WTC11 (cell line): ENCODE results near the gene SSR1. TPM values are rescaled to one million over a fixed set of nuclear protein-coding genes. Genes with fewer than 3 reads are reported as not detected.

Experiments used
- ATAC-seq: fragments of 200-7000 bp; cut with Tn5 transposase; 2 replicates; pipeline ENCODE4 v1.10.0; 2021; ENCODE audit warnings: mild to moderate bottlenecking, moderate library complexity
- CTCF ChIA-PET: fragments of 300-600 bp; sonication (Branson Sonifier 250); formaldehyde crosslinking; loops from one replicate; lab custom pipeline; 2021; ENCODE audit warnings: antibody characterized with exemption; lab: Charles Lee
- POLR2A ChIA-PET: fragments of 350-600 bp; sonication (Branson Sonifier 250); formaldehyde crosslinking; loops from one replicate; lab custom pipeline; 2021; ENCODE audit warnings: antibody characterized with exemption; lab: Charles Lee
- DNase-seq: peaks from one replicate; pipeline ENCODE4 v3.0.0; 2021; ENCODE audit warnings: low spot score
- H3K27ac Mint-ChIP-seq: 2 replicates; pipeline ENCODE4 v1.8.0; 2021; ENCODE audit warnings: mixed read lengths
- H3K27me3 Mint-ChIP-seq: 2 replicates; pipeline ENCODE4 v1.8.0; 2021; ENCODE audit warnings: low read depth, mild to moderate bottlenecking, moderate library complexity, mixed read lengths
- H3K36me3 Mint-ChIP-seq: 2 replicates; pipeline ENCODE4 v1.8.0; 2021; ENCODE audit warnings: mixed read lengths
- H3K4me1 Mint-ChIP-seq: 2 replicates; pipeline ENCODE4 v1.8.0; 2022; ENCODE audit warnings: mixed read lengths
- H3K4me3 Mint-ChIP-seq: 2 replicates; pipeline ENCODE4 v1.8.0; 2021; ENCODE audit warnings: mild to moderate bottlenecking, moderate library complexity, mixed read lengths
- H3K9me3 Mint-ChIP-seq: 2 replicates; pipeline ENCODE4 v1.8.0; 2021; ENCODE audit warnings: mixed read lengths
- ARID4B ChIP-seq: sonication (generic); formaldehyde crosslinking; IDR thresholded peaks from 2 replicates; pipeline ENCODE4 v1.8.0; 2023; ENCODE audit warnings: missing genetic modification reagents, mild to moderate bottlenecking, borderline replicate concordance
- ATF3 ChIP-seq: sonication (generic); formaldehyde crosslinking; conservative IDR thresholded peaks from 2 replicates; pipeline ENCODE4 v1.8.1; 2022; ENCODE audit warnings: mild to moderate bottlenecking, missing genetic modification reagents
- ESRRA ChIP-seq: sonication (generic); formaldehyde crosslinking; IDR thresholded peaks from 2 replicates; pipeline ENCODE4 v1.8.1; 2022; ENCODE audit warnings: mild to moderate bottlenecking, missing genetic modification reagents, borderline replicate concordance
- FOXJ3 ChIP-seq: sonication (generic); formaldehyde crosslinking; IDR thresholded peaks from 2 replicates; pipeline ENCODE4 v1.9.0; 2021; ENCODE audit warnings: missing genetic modification reagents, mild to moderate bottlenecking, borderline replicate concordance
- HMGXB4 ChIP-seq: sonication (generic); formaldehyde crosslinking; IDR thresholded peaks from 2 replicates; pipeline ENCODE4 v1.8.1; 2023; ENCODE audit warnings: mild to moderate bottlenecking, moderate library complexity, missing genetic modification reagents
- IRF2 ChIP-seq: sonication (generic); formaldehyde crosslinking; IDR thresholded peaks from 2 replicates; pipeline ENCODE4 v1.8.0; 2022; ENCODE audit warnings: low read depth, missing genetic modification reagents, borderline replicate concordance
- JUN ChIP-seq: sonication (generic); formaldehyde crosslinking; IDR thresholded peaks from 2 replicates; pipeline ENCODE4 v1.8.0; 2023; ENCODE audit warnings: mild to moderate bottlenecking, missing genetic modification reagents
- MYBL2 ChIP-seq: sonication (generic); formaldehyde crosslinking; IDR thresholded peaks from 2 replicates; pipeline ENCODE4 v1.8.1; 2023; ENCODE audit warnings: mild to moderate bottlenecking, moderate library complexity, missing genetic modification reagents
- NR2C2 ChIP-seq: sonication (generic); formaldehyde crosslinking; IDR thresholded peaks from 2 replicates; pipeline ENCODE4 v1.8.0; 2022; ENCODE audit warnings: mild to moderate bottlenecking, missing genetic modification reagents
- PRRX2 ChIP-seq: fragments of 250-450 bp; sonication (Bioruptor Pico); IDR thresholded peaks from 2 replicates; pipeline ENCODE4 v1.8.0; 2021; ENCODE audit warnings: mild to moderate bottlenecking
- RELA ChIP-seq: sonication (generic); formaldehyde crosslinking; IDR thresholded peaks from 2 replicates; pipeline ENCODE4 v1.8.1; 2022; ENCODE audit warnings: missing genetic modification reagents, mild to moderate bottlenecking, borderline replicate concordance
- TEAD4 ChIP-seq: sonication (generic); formaldehyde crosslinking; IDR thresholded peaks from 2 replicates; pipeline ENCODE4 v1.8.0; 2022; ENCODE audit warnings: mild to moderate bottlenecking, missing genetic modification reagents
- ZBTB21 ChIP-seq: sonication (generic); formaldehyde crosslinking; IDR thresholded peaks from 2 replicates; pipeline ENCODE4 v1.8.1; 2023; ENCODE audit warnings: mild to moderate bottlenecking, missing genetic modification reagents, borderline replicate concordance
- ZNF317 ChIP-seq: sonication (generic); formaldehyde crosslinking; IDR thresholded peaks from 2 replicates; pipeline ENCODE4 v1.8.1; 2023; ENCODE audit warnings: low read depth, mild to moderate bottlenecking, moderate library complexity, missing genetic modification reagents, borderline replicate concordance
- ZNF532 ChIP-seq: fragments of 250-450 bp; sonication (Bioruptor Pico); IDR thresholded peaks from 2 replicates; pipeline ENCODE4 v1.9.0; 2021; ENCODE audit warnings: mild to moderate bottlenecking, borderline replicate concordance
- total RNA-seq: library from RNA; stranded (reverse); gene quantifications from 3 replicates; pipeline ENCODE4 v1.2.3, GENCODE V29; 2021
- TF ChIP-seq, protein P1 (sequence below): sonication (generic); formaldehyde crosslinking; IDR thresholded peaks from 2 replicates; pipeline ENCODE4 v1.8.0; 2022; ENCODE audit warnings: mild to moderate bottlenecking, missing genetic modification reagents
- TF ChIP-seq, protein P2 (sequence below): sonication (generic); formaldehyde crosslinking; IDR thresholded peaks from 2 replicates; pipeline ENCODE4 v1.8.0; 2023; ENCODE audit warnings: mild to moderate bottlenecking, missing genetic modification reagents

Gene SSR1
- total RNA-seq, 1 experiment from 2014 or later = 96.7 TPM

- no peaks in the 10 kb centered on the region for H3K36me3 Mint-ChIP-seq
- CTCF ChIA-PET = interaction anchor here (0.6 to 3.1 kb wide), 2 partner anchors 10 to 408 kb away, joined by 3 to 16 read pairs; no protein-coding TSS in a partner anchor
- no peak for ATAC-seq
- TF ChIP-seq JUN (CRISPR knock-in tag) = no peak
- TF ChIP-seq ZBTB21 (CRISPR knock-in tag) = no peak
- no peak for TF ChIP-seq ESRRA (CRISPR knock-in tag)
- TF ChIP-seq ATF3 (CRISPR knock-in tag) = no peak
- TF ChIP-seq, protein P1, sequence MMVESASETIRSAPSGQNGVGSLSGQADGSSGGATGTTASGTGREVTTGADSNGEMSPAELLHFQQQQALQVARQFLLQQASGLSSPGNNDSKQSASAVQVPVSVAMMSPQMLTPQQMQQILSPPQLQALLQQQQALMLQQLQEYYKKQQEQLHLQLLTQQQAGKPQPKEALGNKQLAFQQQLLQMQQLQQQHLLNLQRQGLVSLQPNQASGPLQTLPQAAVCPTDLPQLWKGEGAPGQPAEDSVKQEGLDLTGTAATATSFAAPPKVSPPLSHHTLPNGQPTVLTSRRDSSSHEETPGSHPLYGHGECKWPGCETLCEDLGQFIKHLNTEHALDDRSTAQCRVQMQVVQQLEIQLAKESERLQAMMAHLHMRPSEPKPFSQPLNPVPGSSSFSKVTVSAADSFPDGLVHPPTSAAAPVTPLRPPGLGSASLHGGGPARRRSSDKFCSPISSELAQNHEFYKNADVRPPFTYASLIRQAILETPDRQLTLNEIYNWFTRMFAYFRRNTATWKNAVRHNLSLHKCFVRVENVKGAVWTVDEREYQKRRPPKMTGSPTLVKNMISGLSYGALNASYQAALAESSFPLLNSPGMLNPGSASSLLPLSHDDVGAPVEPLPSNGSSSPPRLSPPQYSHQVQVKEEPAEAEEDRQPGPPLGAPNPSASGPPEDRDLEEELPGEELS = no peak
- TF ChIP-seq TEAD4 (CRISPR knock-in tag) = no peak
- TF ChIP-seq ZNF317 (CRISPR knock-in tag) = no peak
- TF ChIP-seq PRRX2 (CRISPR knock-in tag) = no peak
- TF ChIP-seq FOXJ3 (CRISPR knock-in tag) = no peak
- TF ChIP-seq, protein P2, sequence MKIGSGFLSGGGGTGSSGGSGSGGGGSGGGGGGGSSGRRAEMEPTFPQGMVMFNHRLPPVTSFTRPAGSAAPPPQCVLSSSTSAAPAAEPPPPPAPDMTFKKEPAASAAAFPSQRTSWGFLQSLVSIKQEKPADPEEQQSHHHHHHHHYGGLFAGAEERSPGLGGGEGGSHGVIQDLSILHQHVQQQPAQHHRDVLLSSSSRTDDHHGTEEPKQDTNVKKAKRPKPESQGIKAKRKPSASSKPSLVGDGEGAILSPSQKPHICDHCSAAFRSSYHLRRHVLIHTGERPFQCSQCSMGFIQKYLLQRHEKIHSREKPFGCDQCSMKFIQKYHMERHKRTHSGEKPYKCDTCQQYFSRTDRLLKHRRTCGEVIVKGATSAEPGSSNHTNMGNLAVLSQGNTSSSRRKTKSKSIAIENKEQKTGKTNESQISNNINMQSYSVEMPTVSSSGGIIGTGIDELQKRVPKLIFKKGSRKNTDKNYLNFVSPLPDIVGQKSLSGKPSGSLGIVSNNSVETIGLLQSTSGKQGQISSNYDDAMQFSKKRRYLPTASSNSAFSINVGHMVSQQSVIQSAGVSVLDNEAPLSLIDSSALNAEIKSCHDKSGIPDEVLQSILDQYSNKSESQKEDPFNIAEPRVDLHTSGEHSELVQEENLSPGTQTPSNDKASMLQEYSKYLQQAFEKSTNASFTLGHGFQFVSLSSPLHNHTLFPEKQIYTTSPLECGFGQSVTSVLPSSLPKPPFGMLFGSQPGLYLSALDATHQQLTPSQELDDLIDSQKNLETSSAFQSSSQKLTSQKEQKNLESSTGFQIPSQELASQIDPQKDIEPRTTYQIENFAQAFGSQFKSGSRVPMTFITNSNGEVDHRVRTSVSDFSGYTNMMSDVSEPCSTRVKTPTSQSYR (CRISPR knock-in tag) = no peak
- no peak for TF ChIP-seq RELA (CRISPR knock-in tag)
- TF ChIP-seq, all 79 proteins: peak for 0
- no peaks in the 10 kb centered on the region for H3K9me3 Mint-ChIP-seq
- DNase-seq = no peak
- peaks cover 18% of the 10 kb centered on the region for H3K4me1 Mint-ChIP-seq
- no peaks in the 10 kb centered on the region; the same call in 1 of the 2 replicates for H3K27me3 Mint-ChIP-seq
- H3K4me3 Mint-ChIP-seq = no peak overlapping the region
- POLR2A ChIA-PET = no interaction called here
- H3K27ac Mint-ChIP-seq = no peak overlapping the region
These were observed 48.2 kb downstream of the SSR1 start for GRCh38 chr6:7264686-7265384.

- ATAC-seq (no peak), DNase-seq (no peak)
- Mint-ChIP-seq H3K4me1 (peaks cover 26% of the 10 kb centered on the region), H3K9me3 (no peaks in the 10 kb centered on the region), H3K27ac (no peak overlapping the region), H3K36me3 (no peaks in the 10 kb centered on the region), H3K27me3 (no peaks in the 10 kb centered on the region; the same call in 1 of the 2 replicates), H3K4me3 (no peak overlapping the region)
- CTCF ChIA-PET = interaction anchor here (0.6 to 3.1 kb wide), 2 partner anchors 11 to 409 kb away, joined by 3 to 16 read pairs; no protein-coding TSS in a partner anchor
- POLR2A ChIA-PET = no interaction called here
- no peak for TF ChIP-seq IRF2 (CRISPR knock-in tag)
- TF ChIP-seq ZNF532 (CRISPR knock-in tag) = no peak
- no peak for TF ChIP-seq NR2C2 (CRISPR knock-in tag)
- no peak for TF ChIP-seq ZNF317 (CRISPR knock-in tag)
- TF ChIP-seq MYBL2 (CRISPR knock-in tag) = no peak
- no peak for TF ChIP-seq ARID4B (CRISPR knock-in tag)
- no peak for TF ChIP-seq RELA (CRISPR knock-in tag)
- no peak for TF ChIP-seq HMGXB4
These were observed 49.0 kb downstream of the SSR1 start for GRCh38 chr6:7264041-7264440.
